Stimulated activated naive CD8-positive, alpha-beta T cell treated with anti-CD3 and anti-CD28 coated beads, Interleukin-15, amount 100 ng/mL, for 72 hours (primary cell): Measurements from ENCODE around the gene COL5A1.
"Not testable (repeated sequence)": the region's sequence is repeated elsewhere in the genome, so short reads cannot be mapped to it uniquely, and the experiment has no call there.

ENCODE experiments used
- ATAC-seq: fragments of 150-1000 bp; cut with Tn5 transposase; 2 replicates; pipeline ENCODE4 v1.10.0; 2021; ENCODE audit warnings: mild to moderate bottlenecking, moderate library complexity
- DNase-seq, 2 donors: peaks; one replicate each; pipeline ENCODE4 v3.0.0; 2021 to 2022
- H3K27ac Mint-ChIP-seq, 2 donors: one replicate each; pipeline ENCODE4 v1.8.0; 2022; ENCODE audit warnings: mild to moderate bottlenecking in 2 of 2, mixed read lengths in 2 of 2, moderate library complexity in 2 of 2
- H3K27me3 Mint-ChIP-seq: one replicate; pipeline ENCODE4 v1.8.0; 2022; ENCODE audit warnings: mixed read lengths
- H3K4me1 Mint-ChIP-seq: one replicate; pipeline ENCODE4 v1.8.0; 2022; ENCODE audit warnings: mild to moderate bottlenecking, mixed read lengths
- H3K4me3 Mint-ChIP-seq, 2 donors: one replicate each; pipeline ENCODE4 v1.8.0; 2022; ENCODE audit warnings: mild to moderate bottlenecking in 2 of 2, mixed read lengths in 2 of 2, moderate library complexity in 1 of 2
- H3K9me3 Mint-ChIP-seq, 2 donors: one replicate each; pipeline ENCODE4 v1.8.0; 2022; ENCODE audit warnings: mixed read lengths in 2 of 2

COL5A1 gene

DNA sequence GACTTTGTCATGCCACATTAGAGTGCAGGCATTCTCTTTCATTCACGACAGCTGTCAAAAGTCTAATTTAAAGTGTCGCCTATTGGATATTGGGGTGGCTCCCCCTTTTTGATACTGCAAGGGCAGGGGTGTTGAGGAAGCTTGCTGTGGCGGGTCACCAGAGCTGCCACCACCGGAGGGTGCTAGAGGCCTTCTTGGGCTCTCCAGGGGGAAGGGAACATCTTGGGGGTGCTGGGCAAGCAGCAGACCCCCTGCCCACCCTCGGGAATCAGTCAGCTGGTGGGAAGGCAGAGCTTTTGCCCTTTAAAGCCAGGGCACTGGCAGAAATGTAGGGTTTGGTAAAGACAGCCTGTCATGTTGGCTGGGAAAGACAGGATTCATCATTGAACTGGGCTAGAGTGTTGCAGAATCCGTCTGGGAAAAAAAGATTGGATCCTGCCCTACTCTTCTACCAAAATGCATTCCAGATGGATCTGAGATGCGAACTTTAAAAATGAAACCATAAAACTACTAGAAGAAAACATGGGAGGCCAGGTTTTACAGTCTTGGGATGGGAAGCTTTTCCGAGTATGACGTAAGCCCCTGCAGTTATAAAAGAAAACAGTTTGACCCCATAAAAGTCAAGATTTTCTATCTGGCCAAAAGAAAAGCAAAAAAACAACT, 22.3 kb downstream of the COL5A1 start:
- H3K27me3 Mint-ChIP-seq, result no peaks in the 10 kb centered on the region
- H3K4me3 Mint-ChIP-seq, result no peak overlapping the region
- DNase-seq (no peak), ATAC-seq (no peak)
- peaks cover 5% of the 10 kb centered on the region for H3K4me1 Mint-ChIP-seq
- peaks cover 12 to 20% of the 10 kb centered on the region in 2 donors for H3K9me3 Mint-ChIP-seq
- no peak overlapping the region for H3K27ac Mint-ChIP-seq

DNA sequence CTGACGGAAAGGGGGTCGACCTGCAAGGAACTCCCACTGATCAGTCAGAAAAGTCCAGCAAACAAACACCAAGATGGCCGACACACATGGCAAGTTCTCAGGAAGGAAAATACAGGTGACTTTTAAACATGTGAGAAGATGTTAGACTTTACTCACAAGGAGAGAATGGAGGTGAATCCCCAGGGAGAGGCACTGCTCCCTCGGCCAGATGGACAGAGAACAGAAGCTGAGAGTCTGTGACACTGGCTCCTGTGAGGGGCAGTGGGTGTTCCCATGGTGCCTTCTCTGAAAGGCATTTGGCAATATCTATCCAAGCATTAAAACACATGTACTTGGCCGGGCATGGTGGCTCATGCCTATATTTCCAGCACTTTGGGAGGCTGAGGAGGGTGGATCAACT, 22.8 kb downstream of the COL5A1 start:
- Mint-ChIP-seq H3K27me3 (no peaks in the 10 kb centered on the region), H3K27ac (peak overlapping the region in 1 of 2 donors; percentile 16), H3K9me3 (peaks cover 12 to 20% of the 10 kb centered on the region in 2 donors), H3K4me3 (no peak overlapping the region), H3K4me1 (peaks cover 5% of the 10 kb centered on the region)
- ATAC-seq, result no peak
- DNase-seq, result no peak

DNA sequence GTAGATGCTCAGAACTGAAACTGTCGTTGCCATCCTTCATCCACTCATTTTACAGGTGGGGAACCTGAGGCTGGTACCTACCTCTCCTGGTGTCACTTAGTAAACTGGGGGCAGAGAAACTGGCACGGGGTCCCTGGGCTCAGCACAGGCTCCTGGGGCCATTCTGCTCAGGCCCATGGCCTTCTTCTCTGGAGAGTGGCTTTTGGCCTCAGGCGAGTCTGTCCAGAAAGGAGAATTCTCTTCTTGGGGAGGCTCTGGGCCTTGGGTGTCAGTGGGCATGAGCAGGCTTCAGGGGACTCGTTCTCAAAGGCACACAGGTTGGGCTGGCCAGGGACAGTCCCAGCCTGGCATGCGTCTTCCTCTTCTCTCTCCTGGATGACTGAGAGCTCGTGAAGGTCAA, 24.6 kb downstream of the COL5A1 start:
- DNase-seq, result no peak
- Mint-ChIP-seq H3K27me3 (no peaks in the 10 kb centered on the region), H3K4me3 (no peak overlapping the region), H3K27ac (no peak overlapping the region), H3K9me3 (peaks cover 7 to 12% of the 10 kb centered on the region in 2 donors), H3K4me1 (peaks cover 5% of the 10 kb centered on the region)
- no peak for ATAC-seq

DNA sequence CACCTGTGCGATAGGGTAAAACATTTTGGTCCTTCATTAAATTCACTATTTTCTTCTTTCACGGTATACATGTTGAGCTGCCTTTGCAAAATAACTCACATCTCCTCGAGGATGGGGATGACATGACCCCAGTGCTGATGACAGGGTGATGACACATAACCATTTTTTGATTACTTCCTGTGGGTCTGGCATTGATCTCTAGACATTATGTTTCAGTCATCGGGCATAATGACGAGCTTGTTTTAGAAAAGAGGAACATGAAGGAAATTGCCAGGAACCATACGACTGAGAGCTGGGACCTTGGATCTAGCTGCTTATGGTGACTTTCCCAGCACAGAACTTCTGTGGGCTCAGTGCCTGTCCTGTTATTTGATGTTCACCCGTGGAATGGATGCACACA, 25.2 kb downstream of the COL5A1 start:
- Mint-ChIP-seq H3K4me3 (no peak overlapping the region), H3K4me1 (peaks cover 5% of the 10 kb centered on the region), H3K9me3 (peaks cover 4 to 6% of the 10 kb centered on the region in 2 donors), H3K27me3 (no peaks in the 10 kb centered on the region), H3K27ac (peak overlapping the region in 1 of 2 donors; percentile 57)
- ATAC-seq (no peak), DNase-seq (no peak)

DNA sequence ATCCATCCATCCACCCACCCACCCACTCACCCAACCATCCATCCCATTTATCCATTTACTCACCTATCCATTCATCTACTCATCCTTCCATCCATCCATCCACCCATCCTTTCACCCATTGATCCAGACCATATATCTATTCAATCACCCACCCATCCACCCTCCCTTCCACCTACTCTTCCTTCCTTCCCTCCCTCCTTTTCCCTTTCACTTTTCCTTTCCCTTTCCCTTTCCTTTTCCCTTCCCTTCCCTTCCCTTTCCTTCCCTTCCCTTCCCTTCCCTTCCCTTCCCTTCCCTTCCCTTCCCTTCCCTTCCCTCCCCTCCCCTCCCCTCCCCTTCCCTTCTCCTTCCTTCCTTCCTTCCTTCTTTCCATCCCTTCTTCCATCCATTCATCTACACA, 27.4 kb downstream of the COL5A1 start:
- H3K27ac Mint-ChIP-seq, H3K4me3 Mint-ChIP-seq, H3K9me3 Mint-ChIP-seq, H3K4me1 Mint-ChIP-seq, ATAC-seq, H3K27me3 Mint-ChIP-seq, DNase-seq: not testable (repeated sequence)

DNA sequence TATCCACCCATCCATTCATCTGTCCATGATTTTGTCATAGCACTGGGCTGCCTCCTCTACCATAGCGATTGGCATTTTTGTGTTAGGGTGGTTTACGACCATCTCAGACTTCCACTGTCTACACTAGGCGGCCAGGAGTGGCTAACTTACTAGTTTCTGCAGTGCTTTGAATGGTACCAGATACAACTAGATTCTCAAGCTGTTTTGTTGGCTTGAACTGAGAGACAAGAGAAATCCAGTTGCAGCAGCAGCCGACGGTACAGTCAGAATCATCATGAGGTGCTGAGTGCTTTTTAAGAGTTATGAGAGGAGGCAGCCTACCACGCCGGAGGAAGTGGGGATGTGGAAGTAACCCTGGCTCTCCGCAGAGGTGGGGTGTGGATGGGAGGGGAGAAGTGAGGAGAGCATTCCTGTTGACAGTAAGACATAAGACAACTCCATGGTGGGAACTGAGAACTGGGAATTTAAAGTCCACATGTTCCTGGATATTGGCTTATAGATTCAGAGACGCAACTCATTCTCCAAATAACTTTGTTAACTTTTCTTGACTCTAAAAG, 27.9 kb downstream of the COL5A1 start:
- no peak for ATAC-seq
- H3K4me3 Mint-ChIP-seq, result no peak overlapping the region
- no peak overlapping the region for H3K27ac Mint-ChIP-seq
- no peaks in the 10 kb centered on the region for H3K9me3 Mint-ChIP-seq
- H3K27me3 Mint-ChIP-seq, result no peaks in the 10 kb centered on the region
- DNase-seq, result no peak
- peaks cover 5% of the 10 kb centered on the region for H3K4me1 Mint-ChIP-seq

DNA sequence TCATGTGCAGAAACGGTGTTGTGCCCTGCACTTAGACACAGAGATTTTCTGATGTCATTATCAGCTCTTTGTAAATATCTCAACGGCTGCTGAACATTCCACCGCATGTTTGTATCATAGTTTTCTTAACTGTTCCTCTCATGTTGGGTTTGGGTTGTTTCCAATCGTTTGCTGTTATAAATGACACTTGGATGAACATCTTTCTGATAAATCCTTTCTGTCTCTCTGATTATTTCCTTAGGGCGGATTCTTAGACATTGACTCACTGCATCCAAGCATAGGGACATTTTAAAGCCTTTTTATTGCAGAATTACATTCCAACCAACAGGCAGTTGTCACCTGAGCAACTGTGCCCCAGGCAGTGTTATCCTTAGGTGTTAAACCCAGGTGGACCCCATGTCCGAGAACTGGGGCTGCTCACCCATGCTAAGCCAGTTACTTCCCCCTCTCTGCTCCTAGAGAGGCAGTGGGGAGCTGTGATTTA, 28.5 kb downstream of the COL5A1 start:
- no peak overlapping the region for H3K4me3 Mint-ChIP-seq
- ATAC-seq, result no peak
- peaks cover 0 to 1% of the 10 kb centered on the region in 2 donors for H3K9me3 Mint-ChIP-seq
- peaks cover 5% of the 10 kb centered on the region for H3K4me1 Mint-ChIP-seq
- no peaks in the 10 kb centered on the region for H3K27me3 Mint-ChIP-seq
- no peak overlapping the region for H3K27ac Mint-ChIP-seq
- no peak for DNase-seq

DNA sequence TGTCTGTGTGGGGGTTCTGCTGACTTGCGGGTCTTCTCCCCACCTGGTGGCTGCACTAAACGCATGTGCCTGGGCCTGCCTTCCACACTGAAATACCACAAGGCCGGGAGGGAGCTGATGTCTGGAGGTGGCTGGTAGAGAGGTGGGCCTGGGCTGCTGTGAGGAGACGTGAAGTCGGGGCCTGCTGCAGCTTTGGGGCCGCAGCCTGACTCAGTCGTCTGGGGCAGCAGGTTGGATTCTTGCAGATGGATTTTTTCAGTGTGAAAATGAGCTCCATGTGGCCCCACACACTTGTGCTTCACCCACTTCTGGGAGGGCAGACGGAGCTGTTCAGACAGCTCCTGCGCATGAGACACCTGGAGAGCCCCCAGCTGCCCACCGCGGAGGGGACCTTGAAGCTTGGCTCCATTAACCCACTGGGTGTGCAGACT, 29.3 kb downstream of the COL5A1 start:
- no peak for DNase-seq
- H3K27ac Mint-ChIP-seq, result no peak overlapping the region

DNA sequence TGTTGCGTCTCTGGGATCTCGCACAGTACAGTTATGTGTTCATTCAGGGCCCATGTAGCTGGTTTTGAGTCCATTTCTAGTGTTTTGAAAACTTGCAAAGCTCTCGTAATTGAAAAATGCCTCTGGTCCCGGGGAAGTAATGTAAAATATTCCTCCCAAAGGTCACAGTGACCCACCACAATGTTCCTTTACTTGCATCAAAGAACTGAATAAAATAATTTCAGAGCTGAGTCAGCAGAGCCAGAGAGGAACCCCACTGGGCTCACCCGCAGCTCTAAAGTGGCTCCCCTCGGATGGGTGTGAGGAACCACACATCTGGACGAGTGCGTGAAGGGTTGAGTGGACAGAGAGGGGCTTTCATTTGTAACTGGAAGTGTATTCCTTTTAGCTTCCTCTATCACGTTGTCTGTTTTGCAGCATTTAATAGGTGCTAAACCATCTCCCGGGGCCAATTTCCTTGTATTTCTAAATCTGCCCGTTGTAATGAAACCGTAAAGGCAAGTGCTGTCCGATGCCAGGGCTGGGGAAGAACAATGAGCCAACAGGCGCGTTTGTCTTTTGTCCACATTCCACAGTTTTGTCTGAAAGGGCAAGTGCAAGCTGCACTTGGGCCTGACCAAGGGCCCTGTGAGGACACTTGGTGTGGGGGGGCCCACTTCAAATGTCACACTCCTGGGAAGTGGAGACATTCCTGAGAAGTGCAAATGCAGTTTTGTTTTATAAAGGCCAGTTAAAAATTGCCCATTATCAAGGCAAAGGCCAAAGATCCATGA, 29.9 kb downstream of the COL5A1 start:
- no peak overlapping the region for H3K27ac Mint-ChIP-seq
- DNase-seq (no peak), ATAC-seq (no peak)
- peaks cover 3% of the 10 kb centered on the region for H3K4me1 Mint-ChIP-seq
- H3K4me3 Mint-ChIP-seq, result no peak overlapping the region
- no peaks in the 10 kb centered on the region for H3K27me3 Mint-ChIP-seq
- peaks cover 0 to 11% of the 10 kb centered on the region in 2 donors for H3K9me3 Mint-ChIP-seq

More for the DNA sequence above, 29.3 kb downstream of the COL5A1 start:
- no peaks in the 10 kb centered on the region for H3K27me3 Mint-ChIP-seq
- H3K4me1 Mint-ChIP-seq, result peaks cover 5% of the 10 kb centered on the region
- no peak for ATAC-seq
- H3K9me3 Mint-ChIP-seq, result peaks cover 0 to 7% of the 10 kb centered on the region in 2 donors
- no peak overlapping the region for H3K4me3 Mint-ChIP-seq

DNA sequence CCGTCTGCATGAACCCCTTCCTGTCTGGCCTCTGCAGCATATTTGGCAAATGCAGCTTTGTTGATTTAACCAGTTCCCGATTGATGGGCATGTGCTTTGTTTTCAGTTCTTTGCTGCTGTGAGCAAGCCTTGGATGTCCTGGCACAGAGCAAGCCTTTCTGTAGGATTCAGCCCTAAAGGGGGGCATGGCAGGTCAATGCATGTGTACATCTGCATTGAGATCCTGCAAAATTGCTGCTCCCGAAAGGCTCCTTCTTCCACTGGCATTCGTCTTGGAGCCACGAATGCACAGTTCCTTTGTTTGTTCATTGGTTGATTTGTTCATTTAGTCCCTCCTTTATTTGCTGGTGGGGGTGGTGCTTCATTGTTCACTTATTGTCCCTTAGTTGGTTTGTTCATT, 34.8 kb downstream of the COL5A1 start:
- H3K4me1 Mint-ChIP-seq, result no peaks in the 10 kb centered on the region
- H3K27me3 Mint-ChIP-seq, result no peaks in the 10 kb centered on the region
- H3K9me3 Mint-ChIP-seq, result peaks cover 0 to 15% of the 10 kb centered on the region in 2 donors
- no peak overlapping the region for H3K4me3 Mint-ChIP-seq
- DNase-seq (no peak), ATAC-seq (no peak)
- H3K27ac Mint-ChIP-seq, result no peak overlapping the region

DNA sequence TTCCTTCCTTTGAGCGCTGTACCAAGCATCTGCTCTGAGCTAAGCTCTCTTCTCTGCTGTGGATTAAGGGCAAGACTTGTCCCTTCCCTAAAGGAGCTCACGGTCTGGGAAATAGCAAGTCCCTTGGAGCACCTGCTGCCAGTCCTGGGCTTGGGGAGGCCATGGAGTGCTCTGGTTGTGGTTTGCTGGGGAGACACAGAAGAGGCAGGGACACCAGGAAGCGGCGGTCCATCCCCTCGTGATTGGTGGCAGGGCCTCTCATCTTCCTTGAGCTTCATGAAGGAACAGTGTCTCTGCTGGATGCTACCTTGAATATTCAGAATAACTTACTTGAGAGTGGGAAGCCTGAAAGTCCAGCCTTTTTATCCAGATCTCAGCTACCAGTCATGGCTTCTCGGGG, 35.3 kb downstream of the COL5A1 start:
- ATAC-seq (no peak), DNase-seq (no peak)
- H3K27ac Mint-ChIP-seq, result peak overlapping the region in 1 of 2 donors; percentile 6
- H3K9me3 Mint-ChIP-seq, result peaks cover 0 to 15% of the 10 kb centered on the region in 2 donors
- H3K4me1 Mint-ChIP-seq, result no peaks in the 10 kb centered on the region
- H3K27me3 Mint-ChIP-seq, result no peaks in the 10 kb centered on the region
- no peak overlapping the region for H3K4me3 Mint-ChIP-seq

DNA sequence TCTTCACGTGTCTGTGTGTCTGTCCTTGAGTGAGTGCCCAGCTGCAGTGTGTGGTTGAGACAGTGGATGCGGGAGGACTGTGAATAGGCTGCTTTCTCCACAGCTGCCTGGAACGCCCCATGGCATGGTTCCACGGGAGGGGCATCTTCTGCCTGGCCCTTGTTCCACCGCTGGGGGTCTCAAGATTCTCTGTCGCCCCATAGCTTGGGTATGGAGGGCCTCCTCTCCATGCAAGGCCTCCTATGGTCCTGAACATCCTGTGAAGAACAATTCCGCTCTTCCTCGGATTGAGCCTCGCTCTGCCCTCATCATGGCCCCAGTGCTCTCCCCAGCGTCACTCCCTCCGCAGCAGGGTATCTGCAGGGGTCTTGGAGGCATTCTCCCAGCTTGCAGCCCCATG, 36.1 kb downstream of the COL5A1 start:
- Mint-ChIP-seq H3K9me3 (peaks cover 0 to 15% of the 10 kb centered on the region in 2 donors), H3K4me1 (no peaks in the 10 kb centered on the region), H3K27me3 (no peaks in the 10 kb centered on the region), H3K27ac (no peak overlapping the region), H3K4me3 (no peak overlapping the region)
- no peak for DNase-seq
- ATAC-seq, result no peak

DNA sequence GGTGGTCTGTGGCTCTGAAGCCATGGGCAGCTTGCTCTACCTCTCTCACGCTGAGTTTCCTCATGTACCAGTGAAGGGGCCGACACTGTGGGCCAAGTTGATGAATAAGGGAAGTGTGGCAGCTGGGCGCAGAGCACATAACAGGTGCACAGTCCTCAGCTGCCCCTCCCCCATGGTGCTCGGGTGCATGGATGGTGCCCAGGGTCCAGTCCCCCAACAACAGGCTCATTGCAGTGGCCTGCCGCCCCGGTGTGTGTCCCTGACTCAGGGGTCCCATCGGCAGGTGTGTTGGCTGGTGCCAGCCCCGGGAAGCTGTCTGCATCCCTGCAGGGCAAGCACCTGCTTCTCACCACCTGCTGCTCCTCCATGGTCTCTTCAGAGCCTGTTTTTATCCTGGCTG, 36.6 kb downstream of the COL5A1 start:
- no peak overlapping the region for H3K4me3 Mint-ChIP-seq
- ATAC-seq (no peak), DNase-seq (no peak)
- no peak overlapping the region for H3K27ac Mint-ChIP-seq
- peaks cover 0 to 15% of the 10 kb centered on the region in 2 donors for H3K9me3 Mint-ChIP-seq
- no peaks in the 10 kb centered on the region for H3K4me1 Mint-ChIP-seq
- H3K27me3 Mint-ChIP-seq, result no peaks in the 10 kb centered on the region

DNA sequence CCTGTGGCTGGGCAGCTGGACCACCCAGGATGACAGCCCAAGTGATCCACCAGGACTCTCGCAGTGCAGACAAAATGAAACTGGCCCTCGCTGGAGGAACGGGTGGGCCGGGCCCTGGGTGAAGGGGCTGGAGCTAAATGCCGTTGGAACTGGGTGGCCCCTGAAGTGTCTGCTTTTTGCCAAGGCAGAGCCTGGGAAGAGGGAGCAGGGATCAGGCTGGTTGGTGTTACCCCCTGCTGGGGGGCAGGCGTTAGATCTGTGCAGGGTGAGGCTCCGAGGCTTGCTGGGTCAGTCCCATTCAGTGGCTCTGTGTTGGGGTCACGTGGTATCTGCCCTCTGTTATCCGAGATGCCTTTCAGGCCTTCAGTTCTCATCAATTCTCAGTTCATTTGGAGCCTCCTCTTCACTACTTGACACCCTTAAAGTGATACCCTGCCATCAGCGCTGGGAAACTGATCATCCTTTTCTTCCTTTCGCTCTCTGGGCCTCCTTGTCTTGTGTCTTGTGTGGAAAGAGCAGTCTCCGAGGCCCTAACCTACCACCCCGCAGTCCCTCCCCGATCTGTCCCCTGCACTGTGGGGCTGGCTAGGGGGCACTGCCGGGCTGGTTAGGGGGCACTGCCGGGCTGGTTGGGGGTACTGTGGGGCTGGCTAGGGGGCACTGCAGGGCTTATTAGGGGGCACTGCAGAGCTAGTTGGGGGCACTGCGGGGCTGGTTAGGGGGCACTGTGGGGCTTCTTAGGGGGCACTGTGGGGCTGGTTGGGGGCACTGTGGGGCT, 37.3 kb downstream of the COL5A1 start:
- no peak overlapping the region for H3K4me3 Mint-ChIP-seq
- DNase-seq (no peak), ATAC-seq (no peak)
- no peak overlapping the region for H3K27ac Mint-ChIP-seq
- no peaks in the 10 kb centered on the region for H3K4me1 Mint-ChIP-seq
- no peaks in the 10 kb centered on the region for H3K27me3 Mint-ChIP-seq
- peaks cover 0 to 15% of the 10 kb centered on the region in 2 donors for H3K9me3 Mint-ChIP-seq

DNA sequence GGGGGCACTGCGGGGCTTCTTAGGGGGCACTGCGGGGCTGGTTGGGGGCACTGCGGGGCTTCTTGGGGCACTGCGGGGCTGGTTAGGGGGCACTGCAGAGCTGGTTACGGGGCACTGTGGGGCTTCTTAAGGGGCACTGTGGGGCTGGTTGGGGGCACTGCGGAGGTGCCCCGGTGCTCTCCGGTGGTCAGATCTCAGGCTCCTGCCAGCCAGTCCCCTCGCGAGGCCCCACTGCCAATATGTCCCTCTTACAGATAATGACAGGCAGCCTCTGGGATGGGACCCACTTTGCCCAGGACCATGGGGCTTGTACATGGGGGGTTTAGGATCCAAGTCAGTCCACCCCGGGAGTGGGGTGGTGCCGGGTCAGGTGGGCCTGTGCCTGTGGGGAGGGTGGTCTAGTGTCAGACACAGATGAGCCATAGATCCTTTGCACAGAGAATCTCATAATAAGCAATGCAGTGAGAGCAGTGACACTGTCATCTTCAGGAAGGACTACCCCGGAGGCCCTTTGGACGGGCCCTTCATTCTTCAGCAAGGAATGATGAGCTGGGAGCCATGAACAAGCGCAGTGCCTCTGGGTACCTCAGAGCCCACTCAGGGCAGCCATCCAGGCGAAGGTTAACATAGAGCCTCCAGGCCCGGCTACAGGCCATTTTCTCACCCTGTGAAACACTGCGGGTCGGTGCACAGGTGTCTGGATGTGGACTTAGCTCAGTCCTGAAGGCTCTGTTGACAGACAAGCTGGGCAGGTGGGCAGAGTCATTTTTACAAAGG, 38.2 kb downstream of the COL5A1 start:
- H3K4me3 Mint-ChIP-seq, result no peak overlapping the region
- ATAC-seq (no peak), DNase-seq (no peak)
- no peaks in the 10 kb centered on the region for H3K4me1 Mint-ChIP-seq
- no peak overlapping the region for H3K27ac Mint-ChIP-seq
- H3K9me3 Mint-ChIP-seq, result peaks cover 0 to 15% of the 10 kb centered on the region in 2 donors
- H3K27me3 Mint-ChIP-seq, result no peaks in the 10 kb centered on the region
